ENCODE measurements around the gene SNX30. TPM values are rescaled to one million over a fixed set of nuclear protein-coding genes. Genes with fewer than 3 reads are reported as not detected.

The SNX30 gene
- polyA plus RNA-seq, 1 of the 3 experiments (the other 2 are of a cell fraction) = 2.7 TPM

DNA sequence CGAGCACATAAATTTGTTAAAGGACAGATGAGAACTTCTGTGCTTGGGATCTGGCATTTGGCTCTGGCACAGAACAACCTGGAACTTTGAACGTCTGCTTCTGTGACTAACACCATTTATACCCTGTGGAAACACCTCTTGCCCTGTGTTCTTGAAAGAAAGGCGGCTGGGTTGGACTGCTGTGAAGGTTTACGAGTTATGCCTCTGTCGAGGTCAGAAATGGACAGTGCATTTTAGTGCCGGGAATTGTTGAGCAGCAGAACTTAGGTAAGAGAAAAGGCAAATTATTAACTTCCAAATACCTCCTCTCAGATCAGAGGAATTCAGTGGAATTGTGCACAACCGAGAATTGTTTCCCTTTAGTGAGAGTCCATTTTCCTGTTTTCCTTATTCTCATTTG lies 18.6 kb upstream of the SNX30 start:
- no peak overlapping the region for H3K4me3 ChIP-seq (ENCODE audit: low read depth in 2 of 2, low read length in 1 of 2)
- 75% methylated on average over 7 of the region's 7 CpGs for WGBS (ENCODE audit: low lambda C conversion rate)
- H3K27me3 ChIP-seq (ENCODE audit: insufficient read depth) = no peaks in the 10 kb centered on the region
- ChIA-PET CTCF (no interaction called here), POLR2A (no interaction called here)
- no peaks in the 10 kb centered on the region for H3K4me1 ChIP-seq (ENCODE audit: control insufficient read depth in 1 of 2, insufficient read depth in 2 of 2, low read depth in 1 of 2, low read length in 1 of 2)
- H3K27ac ChIP-seq (ENCODE audit: low read depth in 2 of 2, low read length in 1 of 2) = no peak overlapping the region
- H3K9ac ChIP-seq = no peak overlapping the region
- no peaks in the 10 kb centered on the region for H4K20me1 ChIP-seq (ENCODE audit: insufficient read depth)
- no peaks in the 10 kb centered on the region for H3K9me3 ChIP-seq
- DNase-seq = no peak
- TF ChIP-seq NRF1 (IDR thresholded peaks at IDR 0.05; ENCODE audit: low read depth, low read length) = no peak
- no peak for TF ChIP-seq YY1 (IDR thresholded peaks at IDR 0.05; ENCODE audit: low read depth)
- no peak for TF ChIP-seq FOXM1 (IDR thresholded peaks at IDR 0.05; ENCODE audit: low read depth)
- TF ChIP-seq, protein P1, sequence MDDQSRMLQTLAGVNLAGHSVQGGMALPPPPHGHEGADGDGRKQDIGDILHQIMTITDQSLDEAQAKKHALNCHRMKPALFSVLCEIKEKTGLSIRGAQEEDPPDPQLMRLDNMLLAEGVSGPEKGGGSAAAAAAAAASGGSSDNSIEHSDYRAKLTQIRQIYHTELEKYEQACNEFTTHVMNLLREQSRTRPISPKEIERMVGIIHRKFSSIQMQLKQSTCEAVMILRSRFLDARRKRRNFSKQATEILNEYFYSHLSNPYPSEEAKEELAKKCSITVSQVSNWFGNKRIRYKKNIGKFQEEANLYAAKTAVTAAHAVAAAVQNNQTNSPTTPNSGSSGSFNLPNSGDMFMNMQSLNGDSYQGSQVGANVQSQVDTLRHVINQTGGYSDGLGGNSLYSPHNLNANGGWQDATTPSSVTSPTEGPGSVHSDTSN (IDR thresholded peaks at IDR 0.05) = no peak
- no peak for TF ChIP-seq FOSL2 (IDR thresholded peaks at IDR 0.05; ENCODE audit: borderline replicate concordance, low read depth)
- no peaks in the 10 kb centered on the region for H3F3A ChIP-seq (replicated peaks; ENCODE audit: insufficient read depth)
- H3K79me2 ChIP-seq (ENCODE audit: insufficient read depth) = no peaks in the 10 kb centered on the region
- no peaks in the 10 kb centered on the region for H3K9me2 ChIP-seq
- H3K36me3 ChIP-seq (replicated peaks in 1 of 2; ENCODE audit: control insufficient read depth in 1 of 2, insufficient read depth in 2 of 2, low read length in 1 of 2) = no peaks in the 10 kb centered on the region
- H3K4me2 ChIP-seq = no peak overlapping the region
- H2AFZ ChIP-seq (ENCODE audit: low read depth) = 0 out of 2 replicates have a peak overlapping the region, but pooled peaks have one; percentile 6

DNA sequence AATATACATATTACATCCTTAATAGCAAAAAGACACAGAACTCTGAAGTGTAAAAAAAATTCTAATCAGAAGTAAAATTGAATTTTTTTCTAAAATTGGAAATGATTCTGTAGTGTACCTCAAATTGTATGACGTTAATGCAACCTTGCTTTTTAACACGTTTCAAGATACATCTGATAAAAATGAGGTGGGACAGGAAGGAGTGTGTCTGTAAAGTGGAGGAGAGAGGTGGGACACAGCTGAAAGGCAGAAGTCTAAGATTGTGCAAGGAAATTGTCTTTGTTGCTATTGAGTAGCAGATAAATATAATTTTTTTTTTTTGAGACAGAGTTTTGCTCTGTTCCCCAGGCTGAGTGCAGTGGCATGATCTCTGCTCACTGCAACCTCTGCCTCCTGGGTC lies 15.7 kb upstream of the SNX30 start:
- no peak overlapping the region for H2AFZ ChIP-seq (ENCODE audit: low read depth)
- H4K20me1 ChIP-seq (ENCODE audit: insufficient read depth) = no peaks in the 10 kb centered on the region
- no peak overlapping the region for H3K27ac ChIP-seq (ENCODE audit: low read depth in 2 of 2, low read length in 1 of 2)
- TF ChIP-seq, protein P2, sequence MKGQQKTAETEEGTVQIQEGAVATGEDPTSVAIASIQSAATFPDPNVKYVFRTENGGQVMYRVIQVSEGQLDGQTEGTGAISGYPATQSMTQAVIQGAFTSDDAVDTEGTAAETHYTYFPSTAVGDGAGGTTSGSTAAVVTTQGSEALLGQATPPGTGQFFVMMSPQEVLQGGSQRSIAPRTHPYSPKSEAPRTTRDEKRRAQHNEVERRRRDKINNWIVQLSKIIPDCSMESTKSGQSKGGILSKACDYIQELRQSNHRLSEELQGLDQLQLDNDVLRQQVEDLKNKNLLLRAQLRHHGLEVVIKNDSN (IDR thresholded peaks at IDR 0.05; ENCODE audit: borderline replicate concordance, low read depth) = no peak
- TF ChIP-seq POLR2AphosphoS5 (IDR thresholded peaks at IDR 0.05; ENCODE audit: low read depth, low read length) (no peak), MEF2A (IDR thresholded peaks at IDR 0.05; ENCODE audit: borderline replicate concordance, low read depth) (no peak), TEAD4 (IDR thresholded peaks at IDR 0.05; ENCODE audit: borderline replicate concordance, insufficient read depth) (no peak), EZH2phosphoT487 (IDR thresholded peaks at IDR 0.05; ENCODE audit: borderline replicate concordance, low read depth) (no peak), CHD2 (IDR thresholded peaks at IDR 0.05; ENCODE audit: low read length, partially characterized antibody) (no peak), RXRA (IDR thresholded peaks at IDR 0.05; ENCODE audit: borderline replicate concordance, low read depth) (no peak), JUND (IDR thresholded peaks at IDR 0.05) (no peak), SIN3A (IDR thresholded peaks at IDR 0.05; ENCODE audit: borderline replicate concordance, low read depth, low read length) (no peak), RCOR1 (IDR thresholded peaks at IDR 0.05; ENCODE audit: low read length) (no peak), YY1 (IDR thresholded peaks at IDR 0.05; ENCODE audit: low read depth) (no peak), RFX5 (IDR thresholded peaks at IDR 0.05; ENCODE audit: low read length) (no peak), ELF1 (IDR thresholded peaks at IDR 0.05) (no peak), FOSL2 (IDR thresholded peaks at IDR 0.05; ENCODE audit: borderline replicate concordance, low read depth) (no peak), NFIC (IDR thresholded peaks at IDR 0.05; ENCODE audit: borderline replicate concordance) (no peak), RAD21 (IDR thresholded peaks at IDR 0.05; ENCODE audit: low read length) (no peak), MXI1 (IDR thresholded peaks at IDR 0.05; ENCODE audit: low read depth, low read length) (no peak)
- TF ChIP-seq, protein P3, sequence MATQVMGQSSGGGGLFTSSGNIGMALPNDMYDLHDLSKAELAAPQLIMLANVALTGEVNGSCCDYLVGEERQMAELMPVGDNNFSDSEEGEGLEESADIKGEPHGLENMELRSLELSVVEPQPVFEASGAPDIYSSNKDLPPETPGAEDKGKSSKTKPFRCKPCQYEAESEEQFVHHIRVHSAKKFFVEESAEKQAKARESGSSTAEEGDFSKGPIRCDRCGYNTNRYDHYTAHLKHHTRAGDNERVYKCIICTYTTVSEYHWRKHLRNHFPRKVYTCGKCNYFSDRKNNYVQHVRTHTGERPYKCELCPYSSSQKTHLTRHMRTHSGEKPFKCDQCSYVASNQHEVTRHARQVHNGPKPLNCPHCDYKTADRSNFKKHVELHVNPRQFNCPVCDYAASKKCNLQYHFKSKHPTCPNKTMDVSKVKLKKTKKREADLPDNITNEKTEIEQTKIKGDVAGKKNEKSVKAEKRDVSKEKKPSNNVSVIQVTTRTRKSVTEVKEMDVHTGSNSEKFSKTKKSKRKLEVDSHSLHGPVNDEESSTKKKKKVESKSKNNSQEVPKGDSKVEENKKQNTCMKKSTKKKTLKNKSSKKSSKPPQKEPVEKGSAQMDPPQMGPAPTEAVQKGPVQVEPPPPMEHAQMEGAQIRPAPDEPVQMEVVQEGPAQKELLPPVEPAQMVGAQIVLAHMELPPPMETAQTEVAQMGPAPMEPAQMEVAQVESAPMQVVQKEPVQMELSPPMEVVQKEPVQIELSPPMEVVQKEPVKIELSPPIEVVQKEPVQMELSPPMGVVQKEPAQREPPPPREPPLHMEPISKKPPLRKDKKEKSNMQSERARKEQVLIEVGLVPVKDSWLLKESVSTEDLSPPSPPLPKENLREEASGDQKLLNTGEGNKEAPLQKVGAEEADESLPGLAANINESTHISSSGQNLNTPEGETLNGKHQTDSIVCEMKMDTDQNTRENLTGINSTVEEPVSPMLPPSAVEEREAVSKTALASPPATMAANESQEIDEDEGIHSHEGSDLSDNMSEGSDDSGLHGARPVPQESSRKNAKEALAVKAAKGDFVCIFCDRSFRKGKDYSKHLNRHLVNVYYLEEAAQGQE (IDR thresholded peaks at IDR 0.05; ENCODE audit: low read depth, low read length) = no peak
- TF ChIP-seq, protein P4, sequence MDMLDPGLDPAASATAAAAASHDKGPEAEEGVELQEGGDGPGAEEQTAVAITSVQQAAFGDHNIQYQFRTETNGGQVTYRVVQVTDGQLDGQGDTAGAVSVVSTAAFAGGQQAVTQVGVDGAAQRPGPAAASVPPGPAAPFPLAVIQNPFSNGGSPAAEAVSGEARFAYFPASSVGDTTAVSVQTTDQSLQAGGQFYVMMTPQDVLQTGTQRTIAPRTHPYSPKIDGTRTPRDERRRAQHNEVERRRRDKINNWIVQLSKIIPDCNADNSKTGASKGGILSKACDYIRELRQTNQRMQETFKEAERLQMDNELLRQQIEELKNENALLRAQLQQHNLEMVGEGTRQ (IDR thresholded peaks at IDR 0.05; ENCODE audit: borderline replicate concordance, low read depth, low read length) = no peak
- TF ChIP-seq, protein P5, sequence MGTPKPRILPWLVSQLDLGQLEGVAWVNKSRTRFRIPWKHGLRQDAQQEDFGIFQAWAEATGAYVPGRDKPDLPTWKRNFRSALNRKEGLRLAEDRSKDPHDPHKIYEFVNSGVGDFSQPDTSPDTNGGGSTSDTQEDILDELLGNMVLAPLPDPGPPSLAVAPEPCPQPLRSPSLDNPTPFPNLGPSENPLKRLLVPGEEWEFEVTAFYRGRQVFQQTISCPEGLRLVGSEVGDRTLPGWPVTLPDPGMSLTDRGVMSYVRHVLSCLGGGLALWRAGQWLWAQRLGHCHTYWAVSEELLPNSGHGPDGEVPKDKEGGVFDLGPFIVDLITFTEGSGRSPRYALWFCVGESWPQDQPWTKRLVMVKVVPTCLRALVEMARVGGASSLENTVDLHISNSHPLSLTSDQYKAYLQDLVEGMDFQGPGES (IDR thresholded peaks at IDR 0.05; ENCODE audit: low read depth, low read length) = no peak
- DNase-seq = no peak
- no peaks in the 10 kb centered on the region for H3K9me2 ChIP-seq
- H3K9me3 ChIP-seq = no peaks in the 10 kb centered on the region
- WGBS (ENCODE audit: low lambda C conversion rate) = 64% methylated on average over 2 of the region's 2 CpGs
- H3K36me3 ChIP-seq (replicated peaks in 1 of 2; ENCODE audit: control insufficient read depth in 1 of 2, insufficient read depth in 2 of 2, low read length in 1 of 2) = no peaks in the 10 kb centered on the region
- ChIA-PET POLR2A (no interaction called here), CTCF (no interaction called here)
- H3K9ac ChIP-seq = no peak overlapping the region
- no peaks in the 10 kb centered on the region for H3K79me2 ChIP-seq (ENCODE audit: insufficient read depth)
- no peak overlapping the region for H3K4me2 ChIP-seq
- peaks cover 3% of the 10 kb centered on the region for H3F3A ChIP-seq (replicated peaks; ENCODE audit: insufficient read depth)
- no peak overlapping the region for H3K4me3 ChIP-seq (ENCODE audit: low read depth in 2 of 2, low read length in 1 of 2)
- H3K4me1 ChIP-seq (ENCODE audit: control insufficient read depth in 1 of 2, insufficient read depth in 2 of 2, low read depth in 1 of 2, low read length in 1 of 2) = no peaks in the 10 kb centered on the region
- no peaks in the 10 kb centered on the region for H3K27me3 ChIP-seq (ENCODE audit: insufficient read depth)

Measured in SK-N-SH (cell line).